B cell (primary cell): Measurements from ENCODE around the gene RGS1. TPM values are rescaled to one million over a fixed set of nuclear protein-coding genes. Genes with fewer than 3 reads are reported as not detected.

ENCODE experiments used
- ATAC-seq: fragments of 200-7000 bp; cut with Tn5 transposase; one replicate; pipeline ENCODE4 v1.10.0; 2021; ENCODE audit warnings: low read depth, mild to moderate bottlenecking, moderate number of reproducible peaks, moderate library complexity
- CTCF ChIA-PET: fragments of 350-600 bp; sonication (Branson Sonifier 250); formaldehyde crosslinking; loops from one replicate; lab custom pipeline; 2021; ENCODE audit warnings: antibody characterized with exemption, inconsistent platforms; lab: Charles Lee
- POLR2A ChIA-PET: fragments of 350-600 bp; sonication (Branson Sonifier 250); formaldehyde crosslinking; loops from one replicate; lab custom pipeline; 2021; ENCODE audit warnings: antibody characterized with exemption; lab: Charles Lee
- DNase-seq: peaks from one replicate; pipeline ENCODE4 v3.0.0; 2013
- H2AFZ ChIP-seq: 2 replicates; pipeline ENCODE4 v1.6.1; 2012; ENCODE audit warnings: mild to moderate bottlenecking, low read depth, low read length; ENCODE audit not compliant: insufficient read depth, poor library complexity, severe bottlenecking
- H3K27ac ChIP-seq, 2 donors: 1 replicate in 1 of 2; 2 replicates in 1 of 2; pipeline ENCODE4 v1.5.1; 2012 to 2013; ENCODE audit warnings: low read length in 2 of 2, mild to moderate bottlenecking in 2 of 2, moderate library complexity in 1 of 2
- H3K27me3 ChIP-seq, 4 experiments: fragments of 200-600 bp in 1 of 4; sonication (generic) in 1 of 4; replicated peaks in 1 of 4; 1 replicate in 2 of 4; 2 replicates in 2 of 4; pipeline versions ENCODE4 v1.6.1 to v1.7.0; 2013 to 2016; ENCODE audit warnings: low read length in 3 of 4, mild to moderate bottlenecking in 2 of 4, mixed read lengths in 1 of 4, moderate library complexity in 1 of 4; ENCODE audit not compliant: insufficient read depth in 4 of 4, control insufficient read depth in 3 of 4; ENCODE audit errors: control extremely low read depth in 1 of 4
- H3K36me3 ChIP-seq, 2 experiments: replicated peaks in 1 of 2; 1 replicate in 1 of 2; 2 replicates in 1 of 2; pipeline versions ENCODE4 v1.6.1 to v1.7.1; 2013; ENCODE audit warnings: low read length in 1 of 2; ENCODE audit not compliant: insufficient read depth in 2 of 2, control insufficient read depth in 1 of 2; ENCODE audit errors: control extremely low read depth in 1 of 2, extremely low read depth in 1 of 2
- H3K4me1 ChIP-seq, 2 donors: fragments of 200-600 bp in 1 of 2; sonication (generic) in 1 of 2; 1 replicate in 1 of 2; 2 replicates in 1 of 2; pipeline versions ENCODE4 v1.5.1 to v1.6.1; 2013 to 2017; ENCODE audit warnings: low read length in 2 of 2; ENCODE audit not compliant: control insufficient read depth in 2 of 2, insufficient read depth in 2 of 2
- H3K4me2 ChIP-seq: replicated peaks from 2 replicates; pipeline ENCODE3; 2012; ENCODE audit warnings: mild to moderate bottlenecking, low read depth, low read length; ENCODE audit not compliant: poor library complexity, severe bottlenecking
- H3K4me3 ChIP-seq, 5 experiments: fragments of 200-600 bp in 1 of 5; sonication (generic) in 1 of 5; 1 replicate in 3 of 5; 2 replicates in 2 of 5; pipeline versions ENCODE4 v1.5.1 to v1.7.0; 2011 to 2016; ENCODE audit warnings: low read length in 4 of 5, mild to moderate bottlenecking in 4 of 5, low read depth in 2 of 5, control low read depth in 1 of 5, moderate library complexity in 1 of 5; ENCODE audit not compliant: insufficient read depth in 1 of 5; ENCODE audit errors: control extremely low read depth in 1 of 5, extremely low read depth in 1 of 5
- H3K79me2 ChIP-seq: fragments of 200-600 bp; sonication (generic); one replicate; pipeline ENCODE4 v1.6.0; 2016; ENCODE audit warnings: low read length; ENCODE audit not compliant: control insufficient read depth, insufficient read depth
- H3K9ac ChIP-seq: fragments of 200-600 bp; sonication (generic); 2 replicates; pipeline ENCODE4 v1.6.1; 2017; ENCODE audit warnings: mild to moderate bottlenecking, low read length, moderate library complexity
- H3K9me3 ChIP-seq, 3 donors: one replicate each; pipeline versions ENCODE4 v1.6.1 to v1.7.1; 2013; ENCODE audit warnings: low read length in 2 of 3; ENCODE audit not compliant: control insufficient read depth in 2 of 3, insufficient read depth in 1 of 3; ENCODE audit errors: control extremely low read depth in 1 of 3
- H4K20me1 ChIP-seq: 2 replicates; pipeline ENCODE4 v1.6.0; 2012; ENCODE audit warnings: mild to moderate bottlenecking, low read length; ENCODE audit not compliant: insufficient read depth, control insufficient read depth, poor library complexity, severe bottlenecking
- H3K27ac Mint-ChIP-seq: one replicate; pipeline ENCODE4 v1.8.0; 2021; ENCODE audit warnings: mixed read lengths
- H3K27me3 Mint-ChIP-seq: one replicate; pipeline ENCODE4 v1.8.0; 2021; ENCODE audit warnings: mixed read lengths
- H3K4me1 Mint-ChIP-seq: one replicate; pipeline ENCODE4 v1.8.0; 2021; ENCODE audit warnings: mixed read lengths
- H3K4me3 Mint-ChIP-seq: one replicate; pipeline ENCODE4 v1.8.0; 2021; ENCODE audit warnings: mixed read lengths
- H3K9me3 Mint-ChIP-seq: one replicate; pipeline ENCODE4 v1.8.0; 2022; ENCODE audit warnings: mixed read lengths; ENCODE audit not compliant: insufficient read depth
- EZH2 ChIP-seq: IDR thresholded peaks from 2 replicates; pipeline ENCODE4 v1.6.1; 2012; ENCODE audit warnings: borderline replicate concordance, low read depth, mild to moderate bottlenecking, moderate library complexity, low read length; ENCODE audit not compliant: insufficient read depth, poor library complexity, severe bottlenecking
- WGBS: methylation state at CpG from one replicate; pipeline ENCODE4 v1.1.5; 2013; ENCODE audit warnings: missing lambda C conversion rate; ENCODE audit not compliant: insufficient coverage; 5-methylcytosine and 5-hydroxymethylcytosine counted together
- intact Hi-C: fragments of 100-400 bp; cut with micrococcal nuclease; formaldehyde crosslinking; loops from one replicate; pipeline ENCODE4 v1.10.0; 2022
- polyA plus RNA-seq: library from polyadenylated mRNA; depleted of rRNA; stranded (reverse); fragments of >200 nt; gene quantifications from 2 replicates; pipeline ENCODE4 v1.2.3, GENCODE V29; 2012
- total RNA-seq, 2 donors: library from RNA; stranded (reverse); fragments of 120-200 nt in 1 of 2; gene quantifications; 1 replicate in 1 of 2; 2 replicates in 1 of 2; pipeline versions ENCODE4 v1.2.3 to v1.2.4, GENCODE V29; 2013 to 2022
- TF ChIP-seq, protein P1 (sequence below): fragments of 200-600 bp; IDR thresholded peaks from one replicate; pipeline ENCODE4 v1.8.0; 2022; ENCODE audit warnings: antibody characterized with exemption, mild to moderate bottlenecking

Gene RGS1
- total and polyA plus RNA-seq, 2 donors (not counting 1 experiment from before 2014, with no cell fraction given), result 154 to 180 TPM

GRCh38 chr1:192565946-192566345, 9.6 kb upstream of the RGS1 start:
- H2AFZ ChIP-seq, result no peak overlapping the region
- no peak overlapping the region for H3K4me3 ChIP-seq
- no peak overlapping the region for H3K9ac ChIP-seq
- no peaks in the 10 kb centered on the region for H4K20me1 ChIP-seq
- Mint-ChIP-seq H3K27me3 (peaks cover 2% of the 10 kb centered on the region), H3K9me3 (peaks cover 2% of the 10 kb centered on the region), H3K4me3 (no peak overlapping the region), H3K4me1 (peaks cover 3% of the 10 kb centered on the region), H3K27ac (no peak overlapping the region)
- no CpG with 5 or more reads among the region's 1 CpG for WGBS
- no peaks in the 10 kb centered on the region for H3K79me2 ChIP-seq
- H3K9me3 ChIP-seq, result peaks cover 0 to 8% (median 8%) of the 10 kb centered on the region in 3 donors
- CTCF ChIA-PET, result no interaction called here
- no peak overlapping the region for H3K4me2 ChIP-seq
- intact Hi-C loops, result no loop called here
- H3K36me3 ChIP-seq, result no peaks in the 10 kb centered on the region
- no peak for ATAC-seq
- H3K4me1 ChIP-seq, result no peaks in the 10 kb centered on the region
- POLR2A ChIA-PET, result no interaction called here
- H3K27me3 ChIP-seq, result peaks cover 0 to 2% (median 0%) of the 10 kb centered on the region in 4 experiments
- TF ChIP-seq EZH2, result no peak
- DNase-seq, result no peak
- no peak overlapping the region for H3K27ac ChIP-seq

GRCh38 chr1:192566657-192567056, 8.9 kb upstream of the RGS1 start:
- no peak overlapping the region for H3K4me3 ChIP-seq
- H3K4me1 ChIP-seq, result no peaks in the 10 kb centered on the region
- H3K4me1 Mint-ChIP-seq, result peaks cover 3% of the 10 kb centered on the region
- no peaks in the 10 kb centered on the region for H3K36me3 ChIP-seq
- POLR2A ChIA-PET, result no interaction called here
- intact Hi-C loops, result no loop called here
- H3K4me2 ChIP-seq, result no peak overlapping the region
- peaks cover 2% of the 10 kb centered on the region for H3K9me3 Mint-ChIP-seq
- peaks cover 0 to 8% (median 8%) of the 10 kb centered on the region in 3 donors for H3K9me3 ChIP-seq
- peaks cover 2% of the 10 kb centered on the region for H3K27me3 Mint-ChIP-seq
- WGBS, result 93% methylated on average over 3 of the region's 3 CpGs
- H3K9ac ChIP-seq, result no peak overlapping the region
- H3K4me3 Mint-ChIP-seq, result no peak overlapping the region
- no peak overlapping the region for H2AFZ ChIP-seq
- no peaks in the 10 kb centered on the region for H3K79me2 ChIP-seq
- H3K27ac Mint-ChIP-seq, result no peak overlapping the region
- CTCF ChIA-PET, result interaction anchor here (0.5 to 1.3 kb wide), 3 partner anchors 10 to 91 kb away, joined by 3 read pairs; no protein-coding TSS in a partner anchor
- peaks cover 0 to 2% (median 0%) of the 10 kb centered on the region in 4 experiments for H3K27me3 ChIP-seq
- no peak for ATAC-seq
- TF ChIP-seq, protein P1, sequence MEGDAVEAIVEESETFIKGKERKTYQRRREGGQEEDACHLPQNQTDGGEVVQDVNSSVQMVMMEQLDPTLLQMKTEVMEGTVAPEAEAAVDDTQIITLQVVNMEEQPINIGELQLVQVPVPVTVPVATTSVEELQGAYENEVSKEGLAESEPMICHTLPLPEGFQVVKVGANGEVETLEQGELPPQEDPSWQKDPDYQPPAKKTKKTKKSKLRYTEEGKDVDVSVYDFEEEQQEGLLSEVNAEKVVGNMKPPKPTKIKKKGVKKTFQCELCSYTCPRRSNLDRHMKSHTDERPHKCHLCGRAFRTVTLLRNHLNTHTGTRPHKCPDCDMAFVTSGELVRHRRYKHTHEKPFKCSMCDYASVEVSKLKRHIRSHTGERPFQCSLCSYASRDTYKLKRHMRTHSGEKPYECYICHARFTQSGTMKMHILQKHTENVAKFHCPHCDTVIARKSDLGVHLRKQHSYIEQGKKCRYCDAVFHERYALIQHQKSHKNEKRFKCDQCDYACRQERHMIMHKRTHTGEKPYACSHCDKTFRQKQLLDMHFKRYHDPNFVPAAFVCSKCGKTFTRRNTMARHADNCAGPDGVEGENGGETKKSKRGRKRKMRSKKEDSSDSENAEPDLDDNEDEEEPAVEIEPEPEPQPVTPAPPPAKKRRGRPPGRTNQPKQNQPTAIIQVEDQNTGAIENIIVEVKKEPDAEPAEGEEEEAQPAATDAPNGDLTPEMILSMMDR, result no peak
- TF ChIP-seq EZH2, result no peak
- no peak for DNase-seq
- H4K20me1 ChIP-seq, result no peaks in the 10 kb centered on the region
- H3K27ac ChIP-seq, result no peak overlapping the region
